ENCODE measurements around the gene NR2F1-AS1.
"Not testable (repeated sequence)": the region's sequence is repeated elsewhere in the genome, so short reads cannot be mapped to it uniquely, and the experiment has no call there.

NR2F1-AS1 gene

GRCh38 chr5:93403141-93403928 is 177.7 kb downstream of the NR2F1-AS1 start:
- no peak overlapping the region for H3K4me3 ChIP-seq (ENCODE audit: low read length)
- no peak for TF ChIP-seq CTCF (conservative IDR thresholded peaks at IDR 0.05; ENCODE audit: low read depth, low read length)
- DNase-seq (ENCODE audit: low read depth), result no peak

GRCh38 chr5:93402451-93402850 is 178.6 kb downstream of the NR2F1-AS1 start:
- no peak for TF ChIP-seq CTCF (conservative IDR thresholded peaks at IDR 0.05; ENCODE audit: low read depth, low read length)
- H3K4me3 ChIP-seq (ENCODE audit: low read length), result no peak overlapping the region
- DNase-seq (ENCODE audit: low read depth), result no peak

- DNase-seq (ENCODE audit: low read depth), result no peak
- no peak for TF ChIP-seq CTCF (conservative IDR thresholded peaks at IDR 0.05; ENCODE audit: low read depth, low read length)
- H3K4me3 ChIP-seq (ENCODE audit: low read length), result no peak overlapping the region
Measured at GRCh38 chr5:93401634-93402213, 179.3 kb downstream of the NR2F1-AS1 start.

GRCh38 chr5:93399675-93400074 is 181.3 kb downstream of the NR2F1-AS1 start:
- no peak overlapping the region for H3K4me3 ChIP-seq (ENCODE audit: low read length)
- DNase-seq (ENCODE audit: low read depth), result no peak
- TF ChIP-seq CTCF (conservative IDR thresholded peaks at IDR 0.05; ENCODE audit: low read depth, low read length), result no peak

GRCh38 chr5:93395971-93396379 is 185.0 kb downstream of the NR2F1-AS1 start:
- no peak overlapping the region for H3K4me3 ChIP-seq (ENCODE audit: low read length)
- no peak for TF ChIP-seq CTCF (conservative IDR thresholded peaks at IDR 0.05; ENCODE audit: low read depth, low read length)
- DNase-seq (ENCODE audit: low read depth), result no peak

- no peak for DNase-seq (ENCODE audit: low read depth)
- no peak overlapping the region for H3K4me3 ChIP-seq (ENCODE audit: low read length)
- no peak for TF ChIP-seq CTCF (conservative IDR thresholded peaks at IDR 0.05; ENCODE audit: low read depth, low read length)
Measured at GRCh38 chr5:93395010-93395409, 186.0 kb downstream of the NR2F1-AS1 start.

GRCh38 chr5:93394301-93394700 is 186.7 kb downstream of the NR2F1-AS1 start:
- DNase-seq (ENCODE audit: low read depth), result no peak
- H3K4me3 ChIP-seq (ENCODE audit: low read length), result no peak overlapping the region
- TF ChIP-seq CTCF (conservative IDR thresholded peaks at IDR 0.05; ENCODE audit: low read depth, low read length), result no peak

GRCh38 chr5:93391169-93391568 is 189.8 kb downstream of the NR2F1-AS1 start:
- not testable (repeated sequence) for DNase-seq (ENCODE audit: low read depth); H3K4me3 ChIP-seq (ENCODE audit: low read length)

Data from retinal pigment epithelial cell (primary cell).